K562 (cell line): ENCODE measurements around the gene ITGAE. TPM values are rescaled to one million over a fixed set of nuclear protein-coding genes. Genes with fewer than 3 reads are reported as not detected.

Experiments
- ARID4B ChIP-seq: sonication (generic); formaldehyde crosslinking; IDR thresholded peaks from 2 replicates; pipeline ENCODE4 v1.8.0; 2022; ENCODE audit warnings: mild to moderate bottlenecking, missing genetic modification reagents
- CTCFL ChIP-seq: IDR thresholded peaks from 2 replicates; pipeline ENCODE4 v1.6.1; 2011; ENCODE audit warnings: borderline replicate concordance, low read depth, mild to moderate bottlenecking, moderate library complexity, low read length; ENCODE audit not compliant: insufficient read depth, poor library complexity, severe bottlenecking
- CUX1 ChIP-seq: fragments of 200-800 bp; sonication (Bioruptor generic); IDR thresholded peaks from 2 replicates; pipeline ENCODE4 v1.6.1; 2016; ENCODE audit warnings: missing genetic modification characterization, missing compliant biosample characterization
- HMBOX1 ChIP-seq: sonication (generic); IDR thresholded peaks from 2 replicates; pipeline ENCODE4 v1.6.1; 2016
- POLR2H ChIP-seq: IDR thresholded peaks from 2 replicates; pipeline ENCODE4 v1.6.1; 2016; ENCODE audit warnings: missing genetic modification characterization, low read depth, mild to moderate bottlenecking, control low read depth, missing compliant biosample characterization, moderate library complexity
- SIN3B ChIP-seq: fragments of 450-650 bp; IDR thresholded peaks from 2 replicates; pipeline ENCODE4 v1.6.1; 2017; ENCODE audit warnings: low read depth, mild to moderate bottlenecking, moderate library complexity
- YBX1 ChIP-seq: fragments of 450-650 bp; IDR thresholded peaks from 2 replicates; pipeline ENCODE4 v1.7.1; 2016; ENCODE audit warnings: mild to moderate bottlenecking
- polyA plus RNA-seq, 8 experiments: library from polyadenylated mRNA; depleted of rRNA in 4 of 8; stranded (reverse) in 5 of 8; unstranded in 3 of 8; fragments of >200 nt; fragmentation: Nextera tagmentation in 2 of 8; fragmentation: Illumina TruSeq in 1 of 8; extraction: Ambion mirVana in 2 of 8; extraction: Trizol in 1 of 8; gene quantifications; 2 replicates each; pipeline versions ENCODE4 v1.2.1 to v1.2.3, GENCODE V29; 2011 to 2014; ENCODE audit warnings: inconsistent platforms in 1 of 8, missing spikeins in 1 of 8
- total RNA-seq, 7 experiments: library from RNA; depleted of rRNA in 6 of 7; stranded (reverse); fragments of >200 nt in 6 of 7; fragmentation: Illumina TruSeq in 2 of 7; extraction: Trizol in 2 of 7; gene quantifications; 2 replicates each; pipeline versions ENCODE4 v1.2.1 to v1.2.3, GENCODE V29; 2011 to 2021; ENCODE audit warnings: low replicate concordance in 1 of 7

ITGAE gene
- total and polyA plus RNA-seq, 9 of the 15 experiments (the other 6 are each of a cell fraction or from before 2014, with no cell fraction given): 14.8 to 160 (median 27.0) TPM

- no peak for TF ChIP-seq CUX1 (CRISPR knock-in tag)
- no peak; the same call in 1 of the 2 replicates for TF ChIP-seq SIN3B
- TF ChIP-seq ARID4B (CRISPR knock-in tag): peak; percentile 40; the same call in 1 of the 2 replicates
- no peak for TF ChIP-seq CTCFL
- TF ChIP-seq HMBOX1: no peak
- TF ChIP-seq YBX1: no peak
- TF ChIP-seq POLR2H (tag): peak; percentile 44
These were observed 77.2 kb downstream of the ITGAE start, which contains the start of gene HASPIN (continued) for GRCh38 chr17:3723556-3724377.
